K562 (cell line): ENCODE data around the gene ABCC11. TPM values are rescaled to one million over a fixed set of nuclear protein-coding genes. Genes with fewer than 3 reads are reported as not detected.

Experiments used
- ATAC-seq: fragments of 200-7000 bp; cut with Tn5 transposase; 3 replicates; pipeline ENCODE4 v1.9.1; 2020; ENCODE audit warnings: moderate library complexity
- BruUV-seq: library from RNA; stranded (reverse); fragments of 400-500 nt; replicated peaks from 2 replicates; lab custom pipeline; 2021; lab: Mats Ljungman, UMichigan
- CTCF ChIA-PET: fragments of 300-600 bp; formaldehyde crosslinking; extraction: SDS; loops from one replicate; lab custom pipeline; 2021; ENCODE audit warnings: low intra/inter-chr PET ratio; lab: Yijun Ruan, JAX
- POLR2A ChIA-PET: fragments of 300-600, 350-650 bp; sonication (Branson Sonifier 250); formaldehyde crosslinking; extraction: SDS; loops from one replicate; lab custom pipeline; 2021; ENCODE audit warnings: antibody characterized with exemption, inconsistent platforms; lab: Yijun Ruan, JAX
- DNase-seq, 4 experiments: peaks; one replicate each; pipeline versions ENCODE4 v3.0.0 to v3.0.0-alpha.2; 2011 to 2018; ENCODE audit warnings: low spot score in 3 of 4, mixed read lengths in 3 of 4; ENCODE audit errors: extremely low read depth in 1 of 4
- FAIRE-seq: peaks from 2 replicates; lab custom pipeline; 2011; peaks lifted over from hg19 to GRCh38; lab: Jason Lieb, UNC
- H2AFZ ChIP-seq: 2 replicates; pipeline ENCODE4 v1.6.0; 2011; ENCODE audit warnings: low read depth, low read length, control low read depth, inconsistent platforms
- H3K27ac ChIP-seq: fragments of 200-600 bp; 3 replicates; pipeline ENCODE4 v1.8.0; 2011; ENCODE audit warnings: low read depth, mild to moderate bottlenecking, control low read depth, inconsistent platforms, low read length, moderate library complexity, mixed read lengths; ENCODE audit errors: extremely low read depth
- H3K27me3 ChIP-seq, 2 experiments: fragments of 300-600 bp in 1 of 2; 2 replicates in 1 of 2; 3 replicates in 1 of 2; pipeline versions ENCODE4 v1.6.0 to v1.8.0; 2011; ENCODE audit warnings: inconsistent platforms in 2 of 2, low read length in 2 of 2, mild to moderate bottlenecking in 1 of 2, mixed read lengths in 1 of 2, moderate library complexity in 1 of 2; ENCODE audit not compliant: control insufficient read depth in 2 of 2, insufficient read depth in 2 of 2
- H3K36me3 ChIP-seq: fragments of 300-600 bp; 3 replicates; pipeline ENCODE4 v1.8.0; 2011; ENCODE audit warnings: mild to moderate bottlenecking, low read length, inconsistent platforms; ENCODE audit not compliant: control insufficient read depth, insufficient read depth
- H3K4me1 ChIP-seq, 2 experiments: fragments of 200-600 bp in 1 of 2; replicated peaks in 1 of 2; 2 replicates in 1 of 2; 3 replicates in 1 of 2; pipeline versions ENCODE4 v1.5.1 to v1.8.0; 2011; ENCODE audit warnings: inconsistent platforms in 2 of 2, low read length in 2 of 2, mild to moderate bottlenecking in 1 of 2, mixed read lengths in 1 of 2, moderate library complexity in 1 of 2; ENCODE audit not compliant: control insufficient read depth in 2 of 2, insufficient read depth in 2 of 2
- H3K4me2 ChIP-seq: 2 replicates; pipeline ENCODE4 v1.6.1; 2011; ENCODE audit warnings: low read length, control low read depth, inconsistent platforms, mixed read lengths; ENCODE audit not compliant: insufficient read depth
- H3K4me3 ChIP-seq: fragments of 200-600 bp; sonication (generic), shearing (Covaris generic); 2 replicates; pipeline ENCODE4 v1.5.1; 2016; ENCODE audit warnings: control low read depth, inconsistent platforms
- H3K79me2 ChIP-seq: fragments of 200-600 bp; 3 replicates; pipeline ENCODE4 v1.8.0; 2011; ENCODE audit warnings: low read length, inconsistent platforms; ENCODE audit not compliant: control insufficient read depth, insufficient read depth
- H3K9ac ChIP-seq, 2 experiments: 2 replicates each; pipeline versions ENCODE4 v1.6.0 to v1.6.1; 2011; ENCODE audit warnings: low read depth in 2 of 2, low read length in 2 of 2, control low read depth in 1 of 2, inconsistent platforms in 1 of 2, mild to moderate bottlenecking in 1 of 2, mixed read lengths in 1 of 2; ENCODE audit not compliant: insufficient read depth in 1 of 2
- H3K9me1 ChIP-seq: one replicate; pipeline ENCODE4 v1.6.0; 2011; ENCODE audit warnings: inconsistent platforms, mild to moderate bottlenecking, low read length, moderate library complexity; ENCODE audit not compliant: control insufficient read depth, insufficient read depth
- H3K9me3 ChIP-seq: replicated peaks from 2 replicates; pipeline ENCODE4 v1.5.1; 2011; ENCODE audit warnings: low read depth, low read length, inconsistent platforms; ENCODE audit not compliant: control insufficient read depth, insufficient read depth
- H4K20me1 ChIP-seq: replicated peaks from 2 replicates; pipeline ENCODE4 v1.6.1; 2011; ENCODE audit warnings: low read length, inconsistent platforms, mixed read lengths; ENCODE audit not compliant: control insufficient read depth, insufficient read depth
- KAT7 ChIP-seq: sonication (generic); formaldehyde crosslinking; IDR thresholded peaks from 2 replicates; pipeline ENCODE4 v1.8.0; 2022; ENCODE audit warnings: missing genetic modification reagents, mild to moderate bottlenecking, borderline replicate concordance
- NR2C2 ChIP-seq, 2 experiments: fragments of 200-800 bp in 1 of 2; sonication (Bioruptor generic) in 1 of 2; sonication (generic) in 1 of 2; formaldehyde crosslinking in 1 of 2; IDR thresholded peaks; 2 replicates each; pipeline versions ENCODE4 v1.6.1 to v1.8.0; 2016 to 2022; ENCODE audit warnings: mild to moderate bottlenecking in 1 of 2, missing compliant biosample characterization in 1 of 2, missing genetic modification characterization in 1 of 2, missing genetic modification reagents in 1 of 2
- SMAD1 ChIP-seq: fragments of 150-350 bp; IDR thresholded peaks from 2 replicates; pipeline ENCODE4 v1.6.1; 2014; ENCODE audit warnings: low read length, low read depth; ENCODE audit not compliant: partially characterized antibody
- TRIM24 ChIP-seq, 2 experiments: fragments of 450-650 bp; IDR thresholded peaks; 2 replicates each; pipeline ENCODE4 v1.6.1; 2016
- WGBS: fragments of 100-300 bp; shearing (Covaris generic); methylation state at CpG from one replicate; pipeline ENCODE4 v1.1.6; 2016; ENCODE audit warnings: low coverage, mixed read lengths; ENCODE audit not compliant: insufficient coverage; ENCODE audit errors: missing lambda C conversion rate; 5-methylcytosine and 5-hydroxymethylcytosine counted together
- in situ Hi-C: fragments of 300-500 bp; cut with MboI; formaldehyde crosslinking; loops from 4 replicates; pipeline ENCODE4 v1.15.0; 2018; ENCODE audit warnings: inconsistent platforms, mixed read lengths
- intact Hi-C: fragments of 100-400 bp; cut with micrococcal nuclease; formaldehyde crosslinking; loops from 2 replicates; pipeline ENCODE4 v1.14.2; 2022
- polyA plus RNA-seq, 8 experiments: library from polyadenylated mRNA; depleted of rRNA in 4 of 8; stranded (reverse) in 5 of 8; unstranded in 3 of 8; fragments of >200 nt; fragmentation: Nextera tagmentation in 2 of 8; fragmentation: Illumina TruSeq in 1 of 8; extraction: Ambion mirVana in 2 of 8; extraction: Trizol in 1 of 8; gene quantifications; 2 replicates each; pipeline versions ENCODE4 v1.2.1 to v1.2.3, GENCODE V29; 2011 to 2014; ENCODE audit warnings: inconsistent platforms in 1 of 8, missing spikeins in 1 of 8
- total RNA-seq, 7 experiments: library from RNA; depleted of rRNA in 6 of 7; stranded (reverse); fragments of >200 nt in 6 of 7; fragmentation: Illumina TruSeq in 2 of 7; extraction: Trizol in 2 of 7; gene quantifications; 2 replicates each; pipeline versions ENCODE4 v1.2.1 to v1.2.3, GENCODE V29; 2011 to 2021; ENCODE audit warnings: low replicate concordance in 1 of 7

Gene ABCC11
- total and polyA plus RNA-seq, 9 of the 15 experiments (the other 6 are each of a cell fraction or from before 2014, with no cell fraction given), result 0.04 to 0.14 (median 0.04) TPM; not detected in 6

- no peak overlapping the region for H3K4me2 ChIP-seq
- no peak for TF ChIP-seq SMAD1
- TF ChIP-seq NR2C2 (CRISPR knock-in tag; IDR thresholded peaks at IDR 0.05), result no peak
- 0 out of 2 replicates have a peak, but pooled peaks have one; percentile 14 for TF ChIP-seq NR2C2 (tag; IDR thresholded peaks at IDR 0.05)
- no peak for TF ChIP-seq TRIM24 (IDR thresholded peaks at IDR 0.05)
- TF ChIP-seq KAT7 (CRISPR knock-in tag), result no peak
- no peaks in the 10 kb centered on the region for H4K20me1 ChIP-seq
- DNase-seq (no peak), FAIRE-seq (no peak), ATAC-seq (no peak)
- 7% methylated on average over 6 of the region's 6 CpGs for whole genome bisulfite sequencing
- peaks cover 4% of the 10 kb centered on the region; the same call in 1 of the 2 replicates for H3K9me3 ChIP-seq
- in situ Hi-C loops (no loop called here), intact Hi-C loops (loop anchor here (10.0 kb wide), 2 partner anchors 199 to 299 kb away; no protein-coding TSS in a partner anchor)
- no peaks in the 10 kb centered on the region for H3K9me1 ChIP-seq
- no peak overlapping the region for H3K4me3 ChIP-seq
- ChIA-PET CTCF (no interaction called here), POLR2A (interaction anchor here (0.9 kb wide), 1 partner anchor 9 kb away, joined by 3 read pairs; no protein-coding TSS in a partner anchor)
- H3K27me3 ChIP-seq, result peaks cover 0 to 10% of the 10 kb centered on the region in 2 experiments; a peak in 2 of 5 replicates
- no peak overlapping the region for H2AFZ ChIP-seq
- no peak overlapping the region for H3K9ac ChIP-seq
- no peaks in the 10 kb centered on the region for H3K79me2 ChIP-seq
- H3K27ac ChIP-seq, result no peak overlapping the region
- H3K4me1 ChIP-seq, result no peaks in the 10 kb centered on the region
- no TSS peak for BruUV-seq
- no peaks in the 10 kb centered on the region for H3K36me3 ChIP-seq
These were observed 11.7 kb downstream of the ABCC11 start for GRCh38 chr16:48235556-48236136.
